IMR-90 (cell line): ENCODE results near the gene CCDC137. TPM values are rescaled to one million over a fixed set of nuclear protein-coding genes. Genes with fewer than 3 reads are reported as not detected.

Experiments used
- ATAC-seq: fragments of 200-7000 bp; cut with Tn5 transposase; 2 replicates; pipeline ENCODE4 v1.9.1; 2020; ENCODE audit warnings: low read depth, mild to moderate bottlenecking, moderate library complexity
- BruUV-seq: library from RNA; stranded (reverse); fragments of 400-500 nt; replicated peaks from 2 replicates; lab custom pipeline; 2021; lab: Mats Ljungman, UMichigan
- CTCF ChIA-PET: fragments of 300-600 bp; formaldehyde crosslinking; extraction: SDS; loops from one replicate; lab custom pipeline; 2021; ENCODE audit warnings: antibody characterized with exemption; lab: Yijun Ruan, JAX
- POLR2A ChIA-PET: fragments of 300-600 bp; sonication (Branson Sonifier 250); formaldehyde crosslinking; loops from one replicate; lab custom pipeline; 2022; ENCODE audit warnings: antibody characterized with exemption; ENCODE audit not compliant: unreplicated experiment; lab: Charles Lee
- DNase-seq: peaks from one replicate; pipeline ENCODE4 v3.0.0; 2013
- H2AFZ ChIP-seq: replicated peaks from 2 replicates; pipeline ENCODE3; 2013; ENCODE audit warnings: low read length, mild to moderate bottlenecking; ENCODE audit not compliant: poor library complexity
- H2AK5ac ChIP-seq: 2 replicates; pipeline ENCODE4 v1.6.1; 2013; ENCODE audit warnings: low read depth, low read length, inconsistent platforms
- H2AK9ac ChIP-seq: replicated peaks from 2 replicates; pipeline ENCODE3; 2013; ENCODE audit warnings: mild to moderate bottlenecking, low read depth, low read length, moderate library complexity; ENCODE audit not compliant: poor library complexity
- H2BK120ac ChIP-seq: 2 replicates; pipeline ENCODE4 v1.6.1; 2013; ENCODE audit warnings: low read depth, low read length, inconsistent platforms
- H2BK15ac ChIP-seq: 3 replicates; pipeline ENCODE4 v1.6.1; 2013; ENCODE audit warnings: low read depth, low read length, inconsistent platforms
- H2BK20ac ChIP-seq: 2 replicates; pipeline ENCODE4 v1.6.1; 2013; ENCODE audit warnings: low read depth, mild to moderate bottlenecking, inconsistent platforms, low read length, moderate library complexity
- H2BK5ac ChIP-seq: 2 replicates; pipeline ENCODE4 v1.6.1; 2013; ENCODE audit warnings: mild to moderate bottlenecking, low read depth, low read length, inconsistent platforms; ENCODE audit not compliant: poor library complexity, severe bottlenecking
- H3K14ac ChIP-seq: replicated peaks from 2 replicates; pipeline ENCODE4 v1.6.1; 2013; ENCODE audit warnings: low read depth, low read length, inconsistent platforms
- H3K18ac ChIP-seq: 2 replicates; pipeline ENCODE4 v1.6.1; 2013; ENCODE audit warnings: low read depth, low read length, control low read depth
- H3K23ac ChIP-seq: 2 replicates; pipeline ENCODE4 v1.6.1; 2013; ENCODE audit warnings: low read depth, low read length, inconsistent platforms
- H3K27ac ChIP-seq: 2 replicates; pipeline ENCODE4 v1.5.1; 2013; ENCODE audit warnings: mild to moderate bottlenecking, control low read depth, low read length; ENCODE audit not compliant: insufficient read depth
- H3K27me3 ChIP-seq: 2 replicates; pipeline ENCODE4 v1.6.1; 2013; ENCODE audit warnings: low read length; ENCODE audit not compliant: control insufficient read depth, insufficient read depth
- H3K36me3 ChIP-seq: 2 replicates; pipeline ENCODE4 v1.6.1; 2013; ENCODE audit warnings: low read length, mixed read lengths; ENCODE audit not compliant: control insufficient read depth, insufficient read depth
- H3K4ac ChIP-seq: 2 replicates; pipeline ENCODE4 v1.6.1; 2013; ENCODE audit warnings: low read depth, low read length, inconsistent platforms
- H3K4me1 ChIP-seq: 2 replicates; pipeline ENCODE4 v1.6.1; 2013; ENCODE audit warnings: low read length, mixed read lengths; ENCODE audit not compliant: control insufficient read depth, insufficient read depth
- H3K4me2 ChIP-seq: 2 replicates; pipeline ENCODE4 v1.6.1; 2013; ENCODE audit warnings: low read depth, mild to moderate bottlenecking, control low read depth, low read length, moderate library complexity
- H3K4me3 ChIP-seq: 2 replicates; pipeline ENCODE4 v1.5.1; 2013; ENCODE audit warnings: low read depth, mild to moderate bottlenecking, control low read depth, low read length, moderate library complexity; ENCODE audit not compliant: insufficient read depth
- H3K56ac ChIP-seq: 2 replicates; pipeline ENCODE4 v1.6.1; 2013; ENCODE audit warnings: low read length, inconsistent platforms; ENCODE audit not compliant: insufficient read depth; ENCODE audit errors: extremely low read depth
- H3K79me1 ChIP-seq, 2 experiments: 2 replicates each; pipeline ENCODE4 v1.6.1; 2013; ENCODE audit warnings: low read length in 2 of 2, inconsistent platforms in 1 of 2, low read depth in 1 of 2
- H3K9ac ChIP-seq: 2 replicates; pipeline ENCODE4 v1.6.1; 2013; ENCODE audit warnings: low read depth, low read length, control low read depth
- H3K9me1 ChIP-seq: 2 replicates; pipeline ENCODE4 v1.6.1; 2013; ENCODE audit warnings: low read length, inconsistent platforms; ENCODE audit not compliant: insufficient read depth
- H3K9me3 ChIP-seq: 2 replicates; pipeline ENCODE4 v1.6.1; 2013; ENCODE audit warnings: low read length; ENCODE audit not compliant: control insufficient read depth, insufficient read depth
- H4K20me1 ChIP-seq: 2 replicates; pipeline ENCODE4 v1.6.1; 2013; ENCODE audit warnings: low read length, inconsistent platforms; ENCODE audit not compliant: insufficient read depth
- H4K5ac ChIP-seq: 2 replicates; pipeline ENCODE4 v1.6.1; 2013; ENCODE audit warnings: mild to moderate bottlenecking, low read depth, low read length, control low read depth
- H4K8ac ChIP-seq, 2 experiments: 2 replicates each; pipeline ENCODE4 v1.6.1; 2013; ENCODE audit warnings: low read depth in 2 of 2, low read length in 2 of 2, control low read depth in 1 of 2, inconsistent platforms in 1 of 2
- H4K91ac ChIP-seq: 2 replicates; pipeline ENCODE4 v1.6.1; 2013; ENCODE audit warnings: low read depth, low read length, inconsistent platforms; ENCODE audit not compliant: insufficient read depth
- CHD1 ChIP-seq: IDR thresholded peaks from 2 replicates; pipeline ENCODE4 v1.6.1; 2012; ENCODE audit warnings: low read depth, low read length, improper control_type of control experiment
- CTCF ChIP-seq: conservative IDR thresholded peaks from 2 replicates; pipeline ENCODE4 v1.5.1; 2012; ENCODE audit warnings: mild to moderate bottlenecking, low read depth, low read length, improper control_type of control experiment
- ELK1 ChIP-seq: fragments of 150-350 bp; IDR thresholded peaks from 2 replicates; pipeline ENCODE4 v1.6.1; 2016; ENCODE audit warnings: low read depth, mild to moderate bottlenecking, low read length, moderate library complexity, borderline replicate concordance
- MAFK ChIP-seq: IDR thresholded peaks from 2 replicates; pipeline ENCODE4 v1.6.1; 2012; ENCODE audit warnings: low read depth, low read length, improper control_type of control experiment
- MXI1 ChIP-seq: IDR thresholded peaks from 2 replicates; pipeline ENCODE4 v1.6.1; 2012; ENCODE audit warnings: low read depth, mild to moderate bottlenecking, low read length, moderate library complexity, borderline replicate concordance
- NFE2L2 ChIP-seq: fragments of 150-350 bp; IDR thresholded peaks from 2 replicates; pipeline ENCODE4 v1.6.1; 2016; ENCODE audit warnings: low read depth, mild to moderate bottlenecking, low read length
- POLR2A ChIP-seq: IDR thresholded peaks from 2 replicates; pipeline ENCODE4 v1.6.1; 2012; ENCODE audit warnings: mild to moderate bottlenecking, low read depth, low read length
- RAD21 ChIP-seq: IDR thresholded peaks from 2 replicates; pipeline ENCODE4 v1.6.1; 2012; ENCODE audit warnings: low read length, improper control_type of control experiment
- SMC3 ChIP-seq: fragments of 150-350 bp; IDR thresholded peaks from 2 replicates; pipeline ENCODE4 v1.6.1; 2016; ENCODE audit warnings: low read depth, mild to moderate bottlenecking, antibody characterized with exemption, low read length, moderate library complexity
- USF2 ChIP-seq: fragments of 150-350 bp; IDR thresholded peaks from 2 replicates; pipeline ENCODE4 v1.6.1; 2017; ENCODE audit warnings: mild to moderate bottlenecking, antibody characterized with exemption, low read length, low read depth
- WGBS, 2 experiments: methylation state at CpG; one replicate each; pipeline versions ENCODE4 v1.1.5 to v1.1.7; 2013; ENCODE audit warnings: missing lambda C conversion rate in 2 of 2; ENCODE audit not compliant: insufficient read length in 1 of 2; ENCODE audit errors: extremely low coverage in 2 of 2; 5-methylcytosine and 5-hydroxymethylcytosine counted together
- dilution Hi-C: fragments of 300-500 bp; cut with HindIII; formaldehyde crosslinking; loops from one replicate; pipeline ENCODE4 v1.14.3; 2018; ENCODE audit warnings: low sequenced_read_pairs; ENCODE audit not compliant: unreplicated experiment
- in situ Hi-C: fragments of 300-500 bp; cut with MboI; formaldehyde crosslinking; loops from 3 replicates; pipeline ENCODE4 v1.14.3; 2019; ENCODE audit warnings: low sequenced_read_pairs, inconsistent platforms, mixed read lengths
- intact Hi-C: fragments of 100-400 bp; cut with micrococcal nuclease; formaldehyde crosslinking; loops from 2 replicates; pipeline ENCODE4 v1.10.0; 2022
- polyA plus RNA-seq, 3 experiments: library from polyadenylated mRNA; depleted of rRNA; stranded (reverse); fragments of >200 nt; gene quantifications; 2 replicates each; pipeline ENCODE4 v1.2.3, GENCODE V29; 2012; ENCODE audit warnings: low replicate concordance in 1 of 3
- total RNA-seq: library from RNA; depleted of rRNA; stranded (reverse); fragments of >200 nt; gene quantifications from 2 replicates; pipeline ENCODE4 v1.2.3, GENCODE V29; 2012

The CCDC137 gene
- total and polyA plus RNA-seq, 2 of the 4 experiments (the other 2 are of a cell fraction) = 7.5 to 18.4 TPM

DNA sequence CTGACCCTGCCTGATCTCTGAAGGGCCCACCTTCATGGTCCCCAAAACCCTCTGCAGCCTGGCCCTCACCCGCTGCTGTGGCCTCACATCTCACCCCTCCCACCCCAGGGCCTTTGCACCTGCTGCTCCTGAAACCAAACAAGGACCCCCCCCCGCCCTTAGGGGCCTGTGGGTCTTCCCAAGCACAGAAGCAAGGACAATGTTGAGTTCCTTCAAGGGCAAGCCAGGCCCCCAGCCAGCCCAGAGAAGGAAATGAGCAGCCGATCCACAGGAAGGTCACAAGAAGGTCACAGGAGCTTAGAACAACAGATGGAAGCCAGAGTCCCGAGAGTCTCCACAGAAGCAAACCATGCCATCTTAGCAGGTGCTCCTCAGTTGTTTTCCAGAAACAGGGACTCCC, 9.7 kb upstream of the CCDC137 start:
- H3K9me3 ChIP-seq = no peaks in the 10 kb centered on the region
- intact Hi-C loops (no loop called here), in situ Hi-C loops (no loop called here), dilution Hi-C loops (no loop called here)
- no peak overlapping the region for H2BK20ac ChIP-seq
- H2AK5ac ChIP-seq = no peak overlapping the region
- H3K36me3 ChIP-seq = no peaks in the 10 kb centered on the region
- ChIA-PET CTCF (no interaction called here), POLR2A (no interaction called here)
- H3K4me1 ChIP-seq = peaks cover 2% of the 10 kb centered on the region
- no peak overlapping the region for H4K5ac ChIP-seq
- peaks cover 5% of the 10 kb centered on the region for H3K9me1 ChIP-seq
- H3K4me2 ChIP-seq = no peak overlapping the region
- no peak overlapping the region for H2BK15ac ChIP-seq
- no peak overlapping the region for H2BK5ac ChIP-seq
- H3K4me3 ChIP-seq = no peak overlapping the region
- H3K27me3 ChIP-seq = no peaks in the 10 kb centered on the region
- 80% methylated on average over 1 of the region's 4 CpGs; no CpG with 5 or more reads in 1 of the 2 experiments for WGBS, 2 experiments
- no peak for TF ChIP-seq CTCF
- TF ChIP-seq SMC3 = no peak
- no peak for TF ChIP-seq MAFK
- TF ChIP-seq MXI1 = no peak
- TF ChIP-seq ELK1 = no peak
- no peak for TF ChIP-seq NFE2L2
- no peak for TF ChIP-seq USF2
- no peak for TF ChIP-seq CHD1
- no peak for TF ChIP-seq RAD21
- no peak for TF ChIP-seq POLR2A
- no peak overlapping the region for H4K8ac ChIP-seq
- no peak overlapping the region for H3K27ac ChIP-seq
- H4K91ac ChIP-seq = no peak overlapping the region
- H2AK9ac ChIP-seq = no peak overlapping the region
- no TSS peak for BruUV-seq
- H3K14ac ChIP-seq = no peak overlapping the region
- H3K4ac ChIP-seq = no peak overlapping the region
- no peak overlapping the region for H3K56ac ChIP-seq
- no peaks in the 10 kb centered on the region for H3K79me1 ChIP-seq
- no peak overlapping the region for H3K23ac ChIP-seq
- DNase-seq (no peak), ATAC-seq (no peak)
- H3K9ac ChIP-seq = no peak overlapping the region
- no peak overlapping the region for H2BK120ac ChIP-seq
- H4K20me1 ChIP-seq = peaks cover 1% of the 10 kb centered on the region; the same call in 1 of the 2 replicates
- H2AFZ ChIP-seq = no peak overlapping the region
- H3K18ac ChIP-seq = no peak overlapping the region
